Neural progenitor cell (in vitro differentiated cells): Measurements from ENCODE around the gene P3H4. TPM values are rescaled to one million over a fixed set of nuclear protein-coding genes. Genes with fewer than 3 reads are reported as not detected.
A peak's percentile ranks its signal among the peaks of the same experiment; 100 is the strongest.

Experiments
- DNase-seq: peaks from one replicate; pipeline ENCODE4 v3.0.0-alpha.2; 2016; ENCODE audit warnings: low spot score
- H2AFZ ChIP-seq: fragments of 200-600 bp; sonication (generic); replicated peaks from 2 replicates; pipeline ENCODE4 v1.6.1; 2016; ENCODE audit warnings: antibody characterized with exemption
- H3F3A ChIP-seq: fragments of 200-600 bp; sonication (generic); 2 replicates; pipeline ENCODE4 v1.6.1; 2016; ENCODE audit warnings: antibody characterized with exemption, low read depth
- H3K27ac ChIP-seq: fragments of 200-600 bp; sonication (generic); 2 replicates; pipeline ENCODE4 v1.5.1; 2016; ENCODE audit warnings: mild to moderate bottlenecking
- H3K27me3 ChIP-seq: fragments of 200-600 bp; sonication (generic); 2 replicates; pipeline ENCODE4 v1.6.1; 2016; ENCODE audit warnings: mild to moderate bottlenecking, moderate library complexity
- H3K36me3 ChIP-seq: fragments of 200-600 bp; sonication (generic); 2 replicates; pipeline ENCODE4 v1.5.1; 2016
- H3K4me1 ChIP-seq: fragments of 200-600 bp; sonication (generic); 2 replicates; pipeline ENCODE4 v1.6.1; 2016; ENCODE audit warnings: mixed run types
- H3K4me2 ChIP-seq: fragments of 200-600 bp; sonication (generic); 2 replicates; pipeline ENCODE4 v1.6.1; 2016
- H3K4me3 ChIP-seq: fragments of 200-600 bp; sonication (generic); 2 replicates; pipeline ENCODE4 v1.5.1; 2016
- H3K79me2 ChIP-seq: fragments of 200-600 bp; sonication (generic); 2 replicates; pipeline ENCODE4 v1.6.1; 2016; ENCODE audit warnings: low read depth
- H3K9ac ChIP-seq: fragments of 200-600 bp; sonication (generic); 2 replicates; pipeline ENCODE4 v1.6.1; 2016
- H3K9me3 ChIP-seq: fragments of 200-600 bp; sonication (generic); 2 replicates; pipeline ENCODE4 v1.5.1; 2016; ENCODE audit warnings: low read depth
- H4K20me1 ChIP-seq: fragments of 200-600 bp; sonication (generic); 2 replicates; pipeline ENCODE4 v1.6.1; 2016; ENCODE audit warnings: low read depth
- H3K27ac Mint-ChIP-seq: 3 replicates; pipeline ENCODE4 v1.8.0; 2021; ENCODE audit warnings: mixed read lengths
- H3K27me3 Mint-ChIP-seq: 2 replicates; pipeline ENCODE4 v1.8.0; 2022; ENCODE audit warnings: low read depth, mild to moderate bottlenecking, inconsistent platforms, moderate library complexity, mixed read lengths; ENCODE audit not compliant: insufficient read depth
- H3K36me3 Mint-ChIP-seq: 3 replicates; pipeline ENCODE4 v1.8.0; 2021; ENCODE audit warnings: mixed read lengths
- H3K4me1 Mint-ChIP-seq: 3 replicates; pipeline ENCODE4 v1.8.0; 2021; ENCODE audit warnings: mixed read lengths
- H3K4me3 Mint-ChIP-seq: 3 replicates; pipeline ENCODE4 v1.8.0; 2021; ENCODE audit warnings: mild to moderate bottlenecking, moderate library complexity, mixed read lengths
- H3K9me3 Mint-ChIP-seq: 3 replicates; pipeline ENCODE4 v1.8.0; 2020; ENCODE audit warnings: mixed read lengths
- EZH2 ChIP-seq: fragments of 200-600 bp; sonication (generic); IDR thresholded peaks from 2 replicates; pipeline ENCODE4 v1.6.1; 2017; ENCODE audit warnings: antibody characterized with exemption, mild to moderate bottlenecking, moderate library complexity
- EZH2phosphoT487 ChIP-seq: fragments of 200-600 bp; sonication (generic); IDR thresholded peaks from 2 replicates; pipeline ENCODE4 v1.6.1; 2017; ENCODE audit warnings: antibody characterized with exemption
- total RNA-seq: library from RNA; depleted of rRNA; stranded (reverse); fragments of >200 nt; gene quantifications from 2 replicates; pipeline ENCODE4 v1.2.3, GENCODE V29; 2015; ENCODE audit warnings: low replicate concordance
- TF ChIP-seq, protein P1 (sequence below): fragments of 200-600 bp; sonication (generic); IDR thresholded peaks from 2 replicates; pipeline ENCODE4 v1.5.1; 2017; ENCODE audit warnings: antibody characterized with exemption, mild to moderate bottlenecking

Gene P3H4
- total RNA-seq, 1 donor from 2014 or later: 18.7 TPM

DNA sequence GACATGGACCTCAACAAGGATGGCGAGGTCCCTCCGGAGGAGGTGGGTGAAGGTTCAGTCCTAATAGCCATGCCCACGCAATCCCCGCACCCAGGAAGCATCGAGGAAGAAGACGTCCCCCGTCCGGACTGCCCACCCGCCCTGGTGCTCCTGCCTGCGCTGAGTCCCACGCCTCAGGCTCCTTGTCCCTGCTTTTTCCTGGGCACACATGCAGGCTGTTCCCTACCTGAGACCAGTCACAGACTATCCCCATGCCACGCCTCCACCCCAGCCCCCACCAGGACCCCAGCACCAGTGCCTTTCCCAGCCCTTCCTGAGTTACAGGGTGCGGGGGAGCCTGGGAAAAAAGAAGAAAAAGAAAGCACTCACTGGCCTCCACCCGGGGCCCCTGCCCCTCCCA is 10.0 kb upstream of the P3H4 start:
- Histone ChIP-seq H3K79me2 (peaks cover 6% of the 10 kb centered on the region), H3K4me2 (no peak overlapping the region), H3K4me3 (no peak overlapping the region), H3F3A (peaks cover 17% of the 10 kb centered on the region), H3K27ac (peak overlapping the region; percentile 58), H2AFZ (no peak overlapping the region), H3K27me3 (no peaks in the 10 kb centered on the region), H3K4me1 (peaks cover 19% of the 10 kb centered on the region), H3K9ac (no peak overlapping the region), H4K20me1 (peaks cover 17% of the 10 kb centered on the region), H3K36me3 (no peaks in the 10 kb centered on the region), H3K9me3 (no peaks in the 10 kb centered on the region)
- Mint-ChIP-seq H3K4me3 (no peak overlapping the region), H3K27ac (no peak overlapping the region), H3K9me3 (no peaks in the 10 kb centered on the region), H3K36me3 (peaks cover 18% of the 10 kb centered on the region), H3K4me1 (peaks cover 18% of the 10 kb centered on the region), H3K27me3 (peaks cover 5% of the 10 kb centered on the region)
- TF ChIP-seq EZH2: no peak
- TF ChIP-seq, protein P1, sequence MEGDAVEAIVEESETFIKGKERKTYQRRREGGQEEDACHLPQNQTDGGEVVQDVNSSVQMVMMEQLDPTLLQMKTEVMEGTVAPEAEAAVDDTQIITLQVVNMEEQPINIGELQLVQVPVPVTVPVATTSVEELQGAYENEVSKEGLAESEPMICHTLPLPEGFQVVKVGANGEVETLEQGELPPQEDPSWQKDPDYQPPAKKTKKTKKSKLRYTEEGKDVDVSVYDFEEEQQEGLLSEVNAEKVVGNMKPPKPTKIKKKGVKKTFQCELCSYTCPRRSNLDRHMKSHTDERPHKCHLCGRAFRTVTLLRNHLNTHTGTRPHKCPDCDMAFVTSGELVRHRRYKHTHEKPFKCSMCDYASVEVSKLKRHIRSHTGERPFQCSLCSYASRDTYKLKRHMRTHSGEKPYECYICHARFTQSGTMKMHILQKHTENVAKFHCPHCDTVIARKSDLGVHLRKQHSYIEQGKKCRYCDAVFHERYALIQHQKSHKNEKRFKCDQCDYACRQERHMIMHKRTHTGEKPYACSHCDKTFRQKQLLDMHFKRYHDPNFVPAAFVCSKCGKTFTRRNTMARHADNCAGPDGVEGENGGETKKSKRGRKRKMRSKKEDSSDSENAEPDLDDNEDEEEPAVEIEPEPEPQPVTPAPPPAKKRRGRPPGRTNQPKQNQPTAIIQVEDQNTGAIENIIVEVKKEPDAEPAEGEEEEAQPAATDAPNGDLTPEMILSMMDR: no peak
- no peak for TF ChIP-seq EZH2phosphoT487
- DNase-seq: no peak

GRCh38 chr17:41818024-41818423 is 6.3 kb upstream of the P3H4 start:
- no peaks in the 10 kb centered on the region for H3K36me3 ChIP-seq
- no peak for DNase-seq
- no peaks in the 10 kb centered on the region for H3K27me3 ChIP-seq
- H3K4me3 Mint-ChIP-seq: no peak overlapping the region
- no peaks in the 10 kb centered on the region for H3K9me3 Mint-ChIP-seq
- H3K27ac ChIP-seq: no peak overlapping the region
- no peak overlapping the region for H3K27ac Mint-ChIP-seq
- H2AFZ ChIP-seq: no peak overlapping the region
- H3K4me1 Mint-ChIP-seq: peaks cover 23% of the 10 kb centered on the region
- peaks cover 24% of the 10 kb centered on the region for H3K4me1 ChIP-seq
- peaks cover 13% of the 10 kb centered on the region for H3K36me3 Mint-ChIP-seq
- peaks cover 8% of the 10 kb centered on the region for H4K20me1 ChIP-seq
- no peak overlapping the region for H3K4me3 ChIP-seq
- no peaks in the 10 kb centered on the region for H3K9me3 ChIP-seq
- H3K27me3 Mint-ChIP-seq: peaks cover 7% of the 10 kb centered on the region
- H3K9ac ChIP-seq: no peak overlapping the region
- no peak overlapping the region for H3K4me2 ChIP-seq
- peaks cover 43% of the 10 kb centered on the region for H3K79me2 ChIP-seq
- TF ChIP-seq, protein P1: no peak
- TF ChIP-seq EZH2 (no peak), EZH2phosphoT487 (no peak)
- H3F3A ChIP-seq: peaks cover 11% of the 10 kb centered on the region

- peaks cover 18% of the 10 kb centered on the region for H3F3A ChIP-seq
- no peak overlapping the region for H3K27ac ChIP-seq
- peaks cover 17% of the 10 kb centered on the region for H3K4me1 Mint-ChIP-seq
- no peaks in the 10 kb centered on the region for H3K9me3 ChIP-seq
- peaks cover 13% of the 10 kb centered on the region for H3K36me3 Mint-ChIP-seq
- peaks cover 44% of the 10 kb centered on the region for H3K79me2 ChIP-seq
- H3K4me1 ChIP-seq: peaks cover 22% of the 10 kb centered on the region
- no peak overlapping the region for H3K4me2 ChIP-seq
- H3K27ac Mint-ChIP-seq: no peak overlapping the region
- TF ChIP-seq EZH2phosphoT487 (no peak), EZH2 (no peak)
- TF ChIP-seq, protein P1: no peak
- H3K9me3 Mint-ChIP-seq: no peaks in the 10 kb centered on the region
- H3K4me3 ChIP-seq: no peak overlapping the region
- H3K27me3 Mint-ChIP-seq: peaks cover 7% of the 10 kb centered on the region
- no peaks in the 10 kb centered on the region for H3K36me3 ChIP-seq
- H4K20me1 ChIP-seq: no peaks in the 10 kb centered on the region
- H2AFZ ChIP-seq: no peak overlapping the region
- no peak for DNase-seq
- no peaks in the 10 kb centered on the region for H3K27me3 ChIP-seq
- H3K9ac ChIP-seq: no peak overlapping the region
- no peak overlapping the region for H3K4me3 Mint-ChIP-seq
Measured at GRCh38 chr17:41816637-41817320, 5.0 kb upstream of the P3H4 start.
